NCI-H2029 (cell line): ENCODE measurements around the gene TAS2R13.

ENCODE experiments used
- DNase-seq: peaks from one replicate; lab custom pipeline; 2025; lab: John Stamatoyannopoulos, UW

Gene TAS2R13

DNA sequence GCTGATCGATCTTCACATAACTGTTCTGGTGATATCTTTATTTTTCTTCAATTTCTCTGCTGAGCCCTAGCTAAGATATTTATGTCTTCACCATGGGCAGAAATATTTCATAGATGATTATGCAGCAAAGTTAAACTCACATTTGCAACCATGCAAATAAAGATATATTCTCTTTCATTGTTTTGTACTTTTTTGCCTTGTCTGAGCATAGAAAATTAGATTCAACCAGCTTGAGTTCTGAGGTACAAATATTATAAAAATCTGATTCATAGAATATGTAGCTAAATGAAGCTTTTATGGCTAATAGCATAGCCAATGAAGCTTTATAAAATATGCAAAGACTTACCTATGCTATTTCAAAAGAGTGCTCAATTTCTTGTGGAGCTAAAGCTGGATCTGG lies at the start of gene TAS2R13:
TAS2R13 (minus strand) TSS at position 101 of the 400 bp plus-strand sequence. CDS start 264 bp downstream, outside the sequence.
- no peak for DNase-seq

DNA sequence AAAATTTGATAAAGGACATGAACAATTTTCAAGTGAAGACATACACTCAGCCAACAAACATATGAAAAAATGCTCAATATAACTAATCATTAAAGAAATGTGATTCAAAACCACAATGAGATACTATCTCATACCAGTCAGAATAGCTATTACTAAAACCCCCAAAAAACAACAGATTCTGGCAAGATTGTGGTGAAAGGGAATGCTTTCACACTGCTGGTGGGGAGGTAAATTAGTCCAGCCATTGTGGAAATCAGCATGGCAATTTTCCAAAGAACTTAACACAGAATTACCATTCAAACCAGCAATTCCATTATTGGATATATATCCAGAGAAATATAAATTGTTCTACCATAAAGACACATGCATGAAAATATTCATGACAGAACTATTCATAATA lies 48.4 kb upstream of the TAS2R13 start:
- DNase-seq, result no peak

DNA sequence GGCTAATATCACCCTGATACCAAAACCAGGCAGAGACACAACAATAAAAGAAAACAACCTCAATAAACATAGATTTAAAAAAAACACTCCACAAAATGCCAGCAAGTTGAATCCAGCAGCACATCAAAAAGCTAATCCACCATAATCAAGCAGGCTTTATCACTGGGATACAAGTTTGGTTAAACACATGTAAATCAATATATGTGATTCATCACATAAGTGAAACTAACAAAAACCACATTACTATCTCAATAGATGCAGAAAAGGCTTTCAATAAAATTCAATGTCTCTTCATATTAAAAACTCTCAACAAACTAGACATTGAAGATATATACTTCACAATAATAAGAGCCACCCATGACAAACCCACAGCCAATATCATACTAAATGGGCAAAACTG lies 46.7 kb upstream of the TAS2R13 start:
- no peak for DNase-seq

DNA sequence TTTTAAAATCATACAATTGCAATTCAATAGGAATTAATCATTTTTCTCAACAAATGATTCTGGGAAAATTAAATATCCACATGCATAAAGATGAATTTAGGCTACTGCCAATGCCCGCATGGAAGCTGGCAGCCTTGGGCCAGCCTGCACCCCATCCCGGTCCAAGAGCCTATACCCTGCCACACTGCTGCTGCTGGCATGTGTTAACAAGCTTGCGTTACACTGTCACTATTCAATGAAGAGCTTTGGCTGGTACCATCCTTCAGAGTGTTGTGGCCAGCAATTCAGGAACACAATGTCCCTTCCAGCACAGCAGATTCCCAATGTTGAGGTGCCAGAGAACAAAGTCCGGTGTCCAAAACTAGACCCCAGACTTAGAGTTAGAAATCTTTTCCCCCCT lies 43.3 kb upstream of the TAS2R13 start:
- no peak for DNase-seq

DNA sequence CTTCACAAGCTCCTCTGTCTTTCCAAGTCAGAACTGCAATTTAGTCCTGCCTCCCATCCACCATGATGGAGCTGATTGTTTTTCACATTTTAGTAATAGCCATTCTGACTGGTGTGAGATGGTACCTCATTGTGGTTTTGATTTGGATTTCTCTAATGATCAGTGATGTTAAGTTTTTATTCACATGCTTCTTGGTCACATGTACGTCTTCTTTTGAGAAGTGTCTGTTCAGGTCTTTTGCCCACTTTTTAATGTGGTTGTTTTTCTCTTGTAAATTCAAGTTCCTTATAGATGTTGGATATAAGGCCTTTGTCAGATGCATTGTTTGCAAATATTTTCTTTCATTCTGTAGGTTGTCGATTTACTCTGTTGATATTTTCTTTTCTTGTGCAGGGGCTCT lies 33.8 kb upstream of the TAS2R13 start:
- DNase-seq, result no peak

DNA sequence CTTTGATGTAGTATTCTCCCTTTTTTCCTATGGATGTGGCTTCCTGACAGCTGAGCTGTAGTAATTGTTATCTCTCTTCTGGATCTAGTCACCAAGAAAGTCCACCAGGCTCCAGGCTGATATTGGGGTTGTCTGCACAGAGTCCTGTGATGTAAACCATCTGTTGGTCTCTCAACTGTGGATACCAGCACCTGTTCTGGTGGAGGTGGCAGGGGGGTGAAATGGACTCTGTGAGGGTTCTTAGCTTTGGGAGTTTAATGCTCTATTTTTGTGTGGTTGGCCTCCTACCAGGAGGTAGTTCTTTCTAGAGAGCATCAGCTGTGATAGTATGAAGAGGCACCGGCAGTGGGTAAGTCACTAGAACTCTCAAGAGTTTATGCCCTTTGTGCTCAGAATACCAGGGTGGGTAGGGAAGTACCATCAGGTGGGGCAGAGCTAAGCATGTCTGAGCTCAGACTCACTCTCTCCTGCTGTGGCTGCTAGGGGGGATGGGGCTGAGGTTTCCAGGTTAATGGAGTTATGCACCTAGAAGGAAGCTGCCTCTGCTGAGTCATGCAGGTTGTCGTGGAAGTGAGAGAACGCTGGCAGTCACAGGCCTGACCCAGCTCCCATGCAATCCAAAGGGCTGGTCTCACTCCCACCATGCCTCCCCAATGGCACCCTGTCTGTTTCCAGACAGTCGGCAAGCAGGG lies 32.7 kb upstream of the TAS2R13 start:
- no peak for DNase-seq

DNA sequence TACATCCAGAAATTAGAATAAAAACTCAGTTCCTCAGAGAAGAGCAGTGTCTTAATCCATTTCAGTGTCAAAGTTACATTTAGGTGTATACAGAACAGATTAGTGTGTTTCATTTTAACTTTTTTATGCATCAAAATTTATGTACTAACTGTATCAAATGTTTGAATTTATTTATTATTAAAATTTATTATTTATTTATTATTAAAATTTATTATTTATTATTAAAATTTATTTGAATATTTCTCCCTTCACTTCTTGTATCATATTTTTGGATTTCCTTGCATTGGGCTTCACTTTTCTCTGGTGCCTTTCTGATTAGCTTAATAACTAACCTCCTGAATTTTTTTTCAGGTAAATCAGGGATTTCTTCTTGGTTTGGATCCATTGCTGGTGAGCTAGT lies 32.0 kb upstream of the TAS2R13 start:
- DNase-seq, result no peak

GRCh38 chr12:10940389-10940788 lies 31.0 kb upstream of the TAS2R13 start:
- DNase-seq, result no peak

DNA sequence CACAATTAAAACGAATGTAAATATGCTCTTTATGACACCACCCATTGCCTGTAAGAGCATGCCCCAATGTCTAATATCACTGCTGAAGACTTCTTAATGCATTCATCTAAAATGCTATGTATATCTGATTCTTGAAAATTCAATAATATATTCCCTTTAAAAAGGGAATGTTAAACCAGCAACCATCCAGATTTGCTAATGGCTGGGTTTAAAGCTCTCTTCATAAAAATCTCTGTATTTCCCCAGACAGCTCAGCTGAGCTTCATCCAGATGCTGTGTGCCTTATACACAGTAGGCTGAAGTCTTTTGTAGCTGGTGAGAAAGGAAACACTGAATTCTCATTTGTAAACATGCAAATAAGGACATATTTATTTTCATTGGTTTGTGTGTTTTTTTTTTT lies 29.8 kb upstream of the TAS2R13 start, which contains the start of gene TAS2R14:
TAS2R14 (minus strand) TSS at position 101 of the 400 bp plus-strand sequence; CDS start at position 45, 56 bp downstream.
- no peak for DNase-seq

DNA sequence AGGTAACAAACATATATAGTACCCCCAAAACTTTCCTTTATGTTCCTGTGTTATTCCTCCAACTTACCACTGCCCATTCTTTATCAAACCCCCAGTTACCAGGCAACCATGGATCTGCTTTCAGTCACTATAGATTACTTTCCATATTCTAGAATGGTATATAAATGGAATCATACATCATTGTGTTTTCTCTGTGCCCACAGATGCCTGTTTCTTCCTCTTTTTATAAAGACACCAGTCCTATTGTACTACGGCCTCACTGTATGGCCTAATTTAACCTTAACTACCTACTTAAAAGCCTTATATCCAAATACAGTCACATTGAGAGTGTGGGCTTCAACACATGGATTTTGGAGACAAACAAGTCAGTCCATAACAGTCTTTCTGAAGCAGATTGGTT lies 27.1 kb upstream of the TAS2R13 start:
- no peak for DNase-seq

DNA sequence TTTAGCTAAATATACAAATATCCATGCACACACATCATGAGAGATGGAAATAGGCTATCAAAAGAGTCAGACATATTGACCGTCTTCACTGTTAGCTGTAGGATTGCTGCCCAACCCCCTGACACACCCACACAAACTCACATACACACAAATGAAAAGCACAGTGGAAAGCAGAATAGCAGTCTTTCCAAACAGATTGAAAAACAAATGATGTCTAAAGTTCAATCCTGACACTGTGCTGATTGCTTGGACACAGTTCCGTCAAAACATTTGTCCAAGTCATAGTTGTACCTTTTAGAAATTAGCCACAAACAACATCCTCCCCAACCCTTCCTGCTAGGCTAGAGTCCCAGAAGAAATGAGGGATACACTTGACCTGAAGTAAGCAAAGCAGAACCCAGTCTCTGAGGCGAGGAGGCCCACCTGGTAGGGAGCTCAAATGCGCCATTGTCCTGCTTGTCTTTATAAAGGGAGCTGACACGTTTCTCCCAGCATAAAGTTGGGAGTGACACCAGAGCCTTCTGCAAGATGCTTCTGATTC lies 19.5 kb upstream of the TAS2R13 start, which contains the start of gene PRH2:
PRH2 (plus strand) TSS at position 491 of the 541 bp plus-strand sequence; CDS start at position 529, 38 bp downstream.
- no peak for DNase-seq

- DNase-seq, result no peak
These were observed 16.9 kb upstream of the TAS2R13 start for GRCh38 chr12:10926269-10926668.

DNA sequence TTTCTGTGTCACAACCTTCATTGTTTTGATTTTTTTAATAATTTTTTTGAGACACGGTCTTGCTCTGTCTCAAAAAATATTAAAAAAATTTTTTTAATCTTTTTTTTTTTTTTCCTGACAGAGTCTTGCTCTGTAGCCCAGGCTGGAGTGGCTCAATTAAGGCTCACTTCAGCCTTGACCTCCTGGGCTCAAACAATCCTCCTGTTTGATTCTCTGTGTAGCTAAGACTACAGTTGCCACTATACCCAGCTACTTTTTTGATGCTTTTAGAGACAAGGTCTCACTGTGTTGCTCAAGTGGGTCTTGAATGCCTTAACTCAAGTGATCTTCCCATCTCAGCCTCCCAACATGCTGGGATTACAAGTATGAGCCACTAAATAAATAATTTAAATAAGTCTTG lies 10.4 kb upstream of the TAS2R13 start:
- no peak for DNase-seq

DNA sequence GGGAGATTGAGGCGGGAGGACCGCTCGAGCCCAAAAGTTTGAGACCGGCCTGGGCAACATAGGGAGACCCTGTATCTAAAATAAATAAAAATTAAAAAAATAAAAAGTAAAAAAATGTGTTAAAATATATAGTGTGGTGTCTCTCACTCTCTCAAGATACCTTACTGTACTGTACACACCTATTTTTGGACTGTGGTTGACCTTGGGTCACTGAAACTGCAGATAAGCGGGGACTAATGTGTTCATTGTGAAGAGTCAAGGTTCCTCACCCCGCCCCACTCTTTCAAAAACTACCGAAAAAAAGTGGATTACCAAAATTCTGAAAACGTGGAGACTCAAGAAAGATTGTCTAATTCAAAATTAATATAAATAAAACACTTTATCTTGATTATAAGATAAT lies 1.0 kb upstream of the TAS2R13 start:
- no peak for DNase-seq

- no peak for DNase-seq
These were observed 4.7 kb downstream of the TAS2R13 start for GRCh38 chr12:10904686-10905085.

DNA sequence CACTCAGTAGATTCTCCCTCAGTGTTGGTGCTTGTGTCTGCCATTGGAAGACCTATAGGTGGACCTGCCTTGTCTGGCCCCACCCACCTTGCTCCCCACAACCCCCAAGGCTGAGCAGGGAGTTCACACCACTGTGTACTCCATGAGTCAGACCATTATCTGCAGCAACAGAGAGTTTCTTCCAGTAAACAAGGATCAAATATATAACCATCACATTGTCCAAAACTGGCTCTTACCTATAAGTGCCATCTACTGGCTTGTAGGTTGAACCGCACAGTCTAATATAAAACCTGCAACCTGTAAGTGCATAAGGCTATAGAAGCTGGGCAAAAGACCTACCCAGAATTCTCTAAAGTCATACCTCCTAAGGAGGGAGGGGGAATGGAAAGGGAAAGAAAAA lies 7.9 kb downstream of the TAS2R13 start:
- DNase-seq, result no peak

DNA sequence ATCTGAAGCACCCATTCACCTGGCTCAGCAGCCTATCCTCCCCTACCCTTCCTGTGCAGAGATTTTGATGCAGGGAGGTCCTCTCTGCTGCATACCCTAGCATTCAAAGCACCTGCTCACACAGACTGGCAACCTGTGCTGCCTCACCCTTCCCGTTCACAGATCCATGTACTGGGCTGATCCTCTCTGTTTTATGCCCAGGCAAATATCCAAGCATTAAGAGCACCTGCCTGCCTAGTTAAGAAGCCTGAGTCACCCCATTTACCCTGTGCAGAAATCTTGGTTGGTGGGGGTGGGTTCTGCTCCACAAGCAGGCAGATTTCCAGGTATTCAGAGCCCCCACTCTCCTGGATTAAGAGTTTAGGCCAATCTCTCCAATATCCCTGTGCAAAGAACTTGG lies 8.4 kb downstream of the TAS2R13 start:
- no peak for DNase-seq

- DNase-seq, result no peak
These were observed 8.8 kb downstream of the TAS2R13 start for GRCh38 chr12:10900530-10900929.

DNA sequence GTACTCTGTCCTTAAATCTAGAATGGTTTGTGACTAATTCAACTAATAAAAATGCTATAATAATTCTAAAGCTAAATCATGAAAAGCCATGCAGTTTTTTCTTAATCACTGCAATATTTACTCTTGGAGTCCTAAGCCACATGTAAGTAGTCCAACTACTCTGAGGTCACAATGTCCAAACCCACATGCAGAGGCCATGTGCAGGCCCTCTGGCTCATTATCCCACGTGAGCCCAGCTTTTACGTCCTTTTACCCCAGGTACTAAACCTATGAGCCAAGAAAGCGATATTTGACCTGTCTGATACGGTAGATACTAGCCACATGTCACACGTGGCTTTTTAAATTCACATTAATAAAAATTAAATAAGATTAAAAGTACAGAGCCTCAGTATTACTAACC lies 12.5 kb downstream of the TAS2R13 start:
- DNase-seq, result no peak

DNA sequence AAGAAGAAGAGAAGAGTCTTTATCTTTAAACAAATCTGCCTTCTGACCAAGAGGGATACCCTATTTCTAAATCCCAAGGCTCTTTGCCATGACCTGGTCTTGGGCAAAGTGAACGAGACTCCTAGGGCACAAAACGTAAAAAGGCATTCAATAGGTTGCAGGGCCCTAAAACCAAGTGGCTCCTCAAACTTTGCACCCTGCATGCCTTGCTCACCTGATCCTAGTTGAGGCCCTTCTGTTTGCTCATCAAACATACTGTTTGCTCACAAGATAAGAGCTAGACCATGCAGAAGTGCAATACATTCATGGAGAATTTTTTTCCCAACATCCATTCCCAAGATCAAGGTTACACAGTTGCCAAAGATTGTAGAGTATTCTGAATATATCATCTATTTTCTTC lies 17.4 kb downstream of the TAS2R13 start:
- DNase-seq, result no peak

GRCh38 chr12:10889226-10889625 lies 20.1 kb downstream of the TAS2R13 start:
- no peak for DNase-seq

DNA sequence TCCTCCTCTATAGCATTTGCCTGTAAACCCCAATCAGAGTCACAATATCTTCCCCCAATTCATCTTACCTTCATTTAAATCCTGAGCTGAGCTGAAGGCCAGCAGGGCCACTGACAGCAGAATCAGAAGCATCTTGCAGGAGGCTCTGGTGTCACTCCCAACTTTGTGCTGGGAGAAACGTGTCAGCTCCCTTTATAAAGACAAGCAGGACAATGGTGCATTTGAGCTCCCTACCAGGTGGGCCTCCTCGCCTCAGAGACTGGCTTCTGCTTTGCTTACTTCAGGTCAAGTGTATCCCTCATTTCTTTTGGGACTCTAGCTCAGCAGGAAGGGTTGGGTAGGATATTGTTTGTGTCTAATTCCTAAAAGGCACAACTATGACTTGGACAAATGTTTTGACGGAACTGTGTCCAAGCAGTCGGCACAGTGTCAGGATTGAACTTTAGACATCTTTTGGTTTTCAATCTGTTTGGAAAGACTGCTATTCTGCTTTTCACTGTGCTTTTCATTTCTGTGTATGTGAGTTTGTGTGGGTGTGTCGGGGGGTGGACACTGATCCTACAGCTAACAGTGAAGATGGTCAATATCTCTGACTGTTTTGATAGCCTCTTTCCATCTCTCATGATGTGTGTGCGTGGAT lies 25.2 kb downstream of the TAS2R13 start, which contains the start of gene PRH1:
PRH1 (minus strand) TSS at position 170 of the 640 bp plus-strand sequence; CDS start at position 132, 38 bp downstream.
- no peak for DNase-seq

DNA sequence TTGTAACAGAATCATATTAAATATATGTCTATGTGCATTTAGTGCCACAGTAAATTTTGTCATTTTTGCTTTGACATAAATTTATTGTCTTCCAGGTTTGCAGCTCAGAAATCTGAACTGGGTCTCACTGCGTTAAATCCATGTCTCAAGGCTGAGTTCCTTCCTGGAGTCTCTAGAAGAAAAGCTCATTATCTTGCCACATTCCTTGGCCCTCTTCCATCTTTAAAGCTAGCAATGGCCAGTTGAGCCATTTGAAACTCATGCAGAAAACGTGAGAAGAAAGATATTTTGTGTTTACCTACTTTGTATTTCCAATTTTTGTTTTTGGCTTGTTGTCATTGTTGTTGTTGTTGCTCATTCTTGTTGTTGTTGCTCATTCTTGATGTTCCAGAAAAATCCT lies 36.0 kb downstream of the TAS2R13 start:
- DNase-seq, result no peak
